Stimulated activated memory B cell treated with anti-CD40 and anti-IgM and Interleukin-4, amounts not matched to agents 10 μg/mL and 1 μg/mL and 100 μg/mL, for 72 hours (primary cell): ENCODE results near the gene TNNI3K.

Experiments
- ATAC-seq: fragments of 150-1000 bp; cut with Tn5 transposase; 2 replicates; pipeline ENCODE4 v1.10.0; 2021
- H3K27ac Mint-ChIP-seq: one replicate; pipeline ENCODE4 v1.8.0; 2022; ENCODE audit warnings: mild to moderate bottlenecking, mixed read lengths
- H3K27me3 Mint-ChIP-seq: one replicate; pipeline ENCODE4 v1.8.0; 2022; ENCODE audit warnings: mixed read lengths
- H3K36me3 Mint-ChIP-seq: one replicate; pipeline ENCODE4 v1.8.0; 2022; ENCODE audit warnings: mixed read lengths
- H3K4me1 Mint-ChIP-seq: one replicate; pipeline ENCODE4 v1.8.0; 2022; ENCODE audit warnings: mixed read lengths
- H3K4me3 Mint-ChIP-seq: one replicate; pipeline ENCODE4 v1.8.0; 2022; ENCODE audit warnings: mild to moderate bottlenecking, moderate library complexity, mixed read lengths
- H3K9me3 Mint-ChIP-seq: one replicate; pipeline ENCODE4 v1.8.0; 2022; ENCODE audit warnings: mixed read lengths

TNNI3K gene

GRCh38 chr1:74505928-74506710 is 270.9 kb downstream of the TNNI3K start:
- no peaks in the 10 kb centered on the region for H3K9me3 Mint-ChIP-seq
- H3K36me3 Mint-ChIP-seq: no peaks in the 10 kb centered on the region
- no peaks in the 10 kb centered on the region for H3K27me3 Mint-ChIP-seq
- ATAC-seq: no peak
- no peak overlapping the region for H3K27ac Mint-ChIP-seq
- peaks cover 6% of the 10 kb centered on the region for H3K4me1 Mint-ChIP-seq
- H3K4me3 Mint-ChIP-seq: no peak overlapping the region

GRCh38 chr1:74508449-74508848 is 273.3 kb downstream of the TNNI3K start:
- Mint-ChIP-seq H3K27ac (no peak overlapping the region), H3K4me1 (no peaks in the 10 kb centered on the region), H3K4me3 (no peak overlapping the region), H3K36me3 (no peaks in the 10 kb centered on the region), H3K27me3 (peaks cover 9% of the 10 kb centered on the region), H3K9me3 (no peaks in the 10 kb centered on the region)
- no peak for ATAC-seq

- Mint-ChIP-seq H3K27me3 (peaks cover 9% of the 10 kb centered on the region), H3K4me1 (no peaks in the 10 kb centered on the region), H3K4me3 (no peak within 1 kb of the TSS), H3K9me3 (no peaks in the 10 kb centered on the region), H3K27ac (no peak within 1 kb of the TSS), H3K36me3 (no peaks in the 10 kb centered on the region)
- ATAC-seq: no peak
Observed at GRCh38 chr1:74512170-74512915, 277.2 kb downstream of the TNNI3K start, which contains the start of gene LRRC53. Gene LRRC53, minus strand, starts transcription at chr1:74512611. Its CDS starts 29,262 bp downstream, at chr1:74483349.

- H3K9me3 Mint-ChIP-seq: no peaks in the 10 kb centered on the region
- peaks cover 7% of the 10 kb centered on the region for H3K4me1 Mint-ChIP-seq
- no peak overlapping the region for H3K27ac Mint-ChIP-seq
- no peaks in the 10 kb centered on the region for H3K36me3 Mint-ChIP-seq
- no peak overlapping the region for H3K4me3 Mint-ChIP-seq
- peaks cover 9% of the 10 kb centered on the region for H3K27me3 Mint-ChIP-seq
- ATAC-seq: no peak
Observed at GRCh38 chr1:74513411-74514300, 278.5 kb downstream of the TNNI3K start.

- no peaks in the 10 kb centered on the region for H3K9me3 Mint-ChIP-seq
- no peaks in the 10 kb centered on the region for H3K36me3 Mint-ChIP-seq
- no peak overlapping the region for H3K4me3 Mint-ChIP-seq
- peak; percentile 70 for ATAC-seq
- H3K27ac Mint-ChIP-seq: no peak overlapping the region
- H3K4me1 Mint-ChIP-seq: peaks cover 7% of the 10 kb centered on the region
- peaks cover 13% of the 10 kb centered on the region for H3K27me3 Mint-ChIP-seq
Observed at GRCh38 chr1:74517599-74518051, 282.4 kb downstream of the TNNI3K start.

GRCh38 chr1:74522148-74522547 is 287.0 kb downstream of the TNNI3K start:
- Mint-ChIP-seq H3K36me3 (no peaks in the 10 kb centered on the region), H3K27ac (no peak overlapping the region)
- ATAC-seq: no peak

GRCh38 chr1:74523873-74524480 is 288.8 kb downstream of the TNNI3K start:
- Mint-ChIP-seq H3K27me3 (peaks cover 37% of the 10 kb centered on the region), H3K4me1 (no peaks in the 10 kb centered on the region), H3K36me3 (no peaks in the 10 kb centered on the region), H3K4me3 (no peak overlapping the region), H3K9me3 (no peaks in the 10 kb centered on the region), H3K27ac (no peak overlapping the region)
- no peak for ATAC-seq

More at GRCh38 chr1:74522148-74522547, 287.0 kb downstream of the TNNI3K start:
- Mint-ChIP-seq H3K9me3 (no peaks in the 10 kb centered on the region), H3K4me1 (peaks cover 7% of the 10 kb centered on the region), H3K4me3 (no peak overlapping the region), H3K27me3 (peaks cover 25% of the 10 kb centered on the region)

GRCh38 chr1:74526708-74527107 is 291.5 kb downstream of the TNNI3K start:
- peaks cover 24% of the 10 kb centered on the region for H3K27me3 Mint-ChIP-seq
- H3K4me3 Mint-ChIP-seq: no peak overlapping the region
- no peaks in the 10 kb centered on the region for H3K4me1 Mint-ChIP-seq
- no peaks in the 10 kb centered on the region for H3K36me3 Mint-ChIP-seq
- H3K27ac Mint-ChIP-seq: no peak overlapping the region
- H3K9me3 Mint-ChIP-seq: no peaks in the 10 kb centered on the region
- no peak for ATAC-seq

GRCh38 chr1:74528123-74528522 is 292.9 kb downstream of the TNNI3K start:
- peak; percentile 47 for ATAC-seq
- H3K27me3 Mint-ChIP-seq: peaks cover 24% of the 10 kb centered on the region
- no peak overlapping the region for H3K4me3 Mint-ChIP-seq
- no peaks in the 10 kb centered on the region for H3K36me3 Mint-ChIP-seq
- no peak overlapping the region for H3K27ac Mint-ChIP-seq
- H3K4me1 Mint-ChIP-seq: no peaks in the 10 kb centered on the region
- no peaks in the 10 kb centered on the region for H3K9me3 Mint-ChIP-seq

GRCh38 chr1:74530892-74531291 is 295.7 kb downstream of the TNNI3K start:
- Mint-ChIP-seq H3K36me3 (no peaks in the 10 kb centered on the region), H3K27me3 (peaks cover 15% of the 10 kb centered on the region), H3K9me3 (no peaks in the 10 kb centered on the region), H3K4me1 (no peaks in the 10 kb centered on the region), H3K4me3 (no peak overlapping the region), H3K27ac (no peak overlapping the region)
- no peak for ATAC-seq

- H3K4me1 Mint-ChIP-seq: no peaks in the 10 kb centered on the region
- H3K9me3 Mint-ChIP-seq: no peaks in the 10 kb centered on the region
- peaks cover 15% of the 10 kb centered on the region for H3K27me3 Mint-ChIP-seq
- H3K4me3 Mint-ChIP-seq: no peak overlapping the region
- no peak for ATAC-seq
- H3K27ac Mint-ChIP-seq: no peak overlapping the region
- no peaks in the 10 kb centered on the region for H3K36me3 Mint-ChIP-seq
Observed at GRCh38 chr1:74531796-74532195, 296.6 kb downstream of the TNNI3K start.

- H3K4me1 Mint-ChIP-seq: no peaks in the 10 kb centered on the region
- no peak for ATAC-seq
- H3K4me3 Mint-ChIP-seq: no peak overlapping the region
- no peaks in the 10 kb centered on the region for H3K27me3 Mint-ChIP-seq
- H3K27ac Mint-ChIP-seq: no peak overlapping the region
- H3K36me3 Mint-ChIP-seq: no peaks in the 10 kb centered on the region
- no peaks in the 10 kb centered on the region for H3K9me3 Mint-ChIP-seq
Observed at GRCh38 chr1:74534241-74534640, 299.1 kb downstream of the TNNI3K start.

GRCh38 chr1:74545821-74546220 is 310.6 kb downstream of the TNNI3K start:
- Mint-ChIP-seq H3K27me3 (peaks cover 18% of the 10 kb centered on the region), H3K9me3 (no peaks in the 10 kb centered on the region), H3K4me1 (no peaks in the 10 kb centered on the region), H3K36me3 (no peaks in the 10 kb centered on the region), H3K27ac (no peak overlapping the region), H3K4me3 (no peak overlapping the region)
- ATAC-seq: no peak

GRCh38 chr1:74548961-74549750 is 314.0 kb downstream of the TNNI3K start:
- H3K4me3 Mint-ChIP-seq: no peak overlapping the region

More at GRCh38 chr1:74548961-74549750, 314.0 kb downstream of the TNNI3K start:
- H3K27me3 Mint-ChIP-seq: peaks cover 24% of the 10 kb centered on the region
- H3K27ac Mint-ChIP-seq: no peak overlapping the region
- ATAC-seq: no peak
- no peaks in the 10 kb centered on the region for H3K4me1 Mint-ChIP-seq
- H3K9me3 Mint-ChIP-seq: no peaks in the 10 kb centered on the region
- H3K36me3 Mint-ChIP-seq: no peaks in the 10 kb centered on the region
